SK-N-SH treated with all-trans-retinoic acid at 6 μM for 48 hours (cell line): ENCODE results near the gene BLNK.

Experiments used
- ARNTL ChIP-seq: fragments of 450-650 bp; formaldehyde crosslinking; IDR thresholded peaks from 2 replicates; pipeline ENCODE4 v1.5.0; 2020; ENCODE audit warnings: low read depth, mild to moderate bottlenecking, moderate library complexity, borderline replicate concordance
- BACH2 ChIP-seq: fragments of 250-450 bp; sonication (Bioruptor Pico); IDR thresholded peaks from 2 replicates; pipeline ENCODE4 v1.9.0; 2021; ENCODE audit warnings: mild to moderate bottlenecking, borderline replicate concordance
- CSDC2 ChIP-seq: fragments of 250-450 bp; sonication (Bioruptor Pico); IDR thresholded peaks from 2 replicates; pipeline ENCODE4 v1.5.0; 2020; ENCODE audit warnings: mild to moderate bottlenecking, moderate library complexity
- ESRRG ChIP-seq: fragments of 250-450 bp; sonication (Bioruptor Pico); IDR thresholded peaks from 2 replicates; pipeline ENCODE4 v1.6.1; 2021; ENCODE audit warnings: mild to moderate bottlenecking
- GLIS3 ChIP-seq: fragments of 250-450 bp; sonication (Bioruptor Pico); IDR thresholded peaks from 2 replicates; pipeline ENCODE4 v1.5.0; 2020; ENCODE audit warnings: mild to moderate bottlenecking, moderate library complexity
- OSR1 ChIP-seq: fragments of 250-450 bp; sonication (Bioruptor Pico); IDR thresholded peaks from 2 replicates; pipeline ENCODE4 v1.8.0; 2022; ENCODE audit warnings: moderate library complexity, mild to moderate bottlenecking, inconsistent platforms
- ZC3H10 ChIP-seq: fragments of 250-450 bp; sonication (Bioruptor Pico); IDR thresholded peaks from 2 replicates; pipeline ENCODE4 v1.5.1; 2021; ENCODE audit warnings: mild to moderate bottlenecking, moderate library complexity
- ZFP30 ChIP-seq: fragments of 450-650 bp; formaldehyde crosslinking; IDR thresholded peaks from 2 replicates; pipeline ENCODE4 v1.5.0; 2022; ENCODE audit warnings: mild to moderate bottlenecking, moderate library complexity
- ZNF8 ChIP-seq: fragments of 450-650 bp; formaldehyde crosslinking; IDR thresholded peaks from 2 replicates; pipeline ENCODE4 v1.5.0; 2020; ENCODE audit warnings: mild to moderate bottlenecking, moderate library complexity
- TF ChIP-seq, protein P1 (sequence below): fragments of 250-450 bp; sonication (Bioruptor Pico); IDR thresholded peaks from 2 replicates; pipeline ENCODE4 v1.5.0; 2020; ENCODE audit warnings: mild to moderate bottlenecking, moderate library complexity
- TF ChIP-seq, protein P2 (sequence below): fragments of 250-450 bp; sonication (Bioruptor Pico); IDR thresholded peaks from 2 replicates; pipeline ENCODE4 v1.5.1; 2021; ENCODE audit warnings: mild to moderate bottlenecking, moderate library complexity
- TF ChIP-seq, protein P3 (sequence below): fragments of 250-450 bp; sonication (Bioruptor Pico); IDR thresholded peaks from 2 replicates; pipeline ENCODE4 v1.5.1; 2020; ENCODE audit warnings: low read depth, mild to moderate bottlenecking, moderate library complexity

DNA sequence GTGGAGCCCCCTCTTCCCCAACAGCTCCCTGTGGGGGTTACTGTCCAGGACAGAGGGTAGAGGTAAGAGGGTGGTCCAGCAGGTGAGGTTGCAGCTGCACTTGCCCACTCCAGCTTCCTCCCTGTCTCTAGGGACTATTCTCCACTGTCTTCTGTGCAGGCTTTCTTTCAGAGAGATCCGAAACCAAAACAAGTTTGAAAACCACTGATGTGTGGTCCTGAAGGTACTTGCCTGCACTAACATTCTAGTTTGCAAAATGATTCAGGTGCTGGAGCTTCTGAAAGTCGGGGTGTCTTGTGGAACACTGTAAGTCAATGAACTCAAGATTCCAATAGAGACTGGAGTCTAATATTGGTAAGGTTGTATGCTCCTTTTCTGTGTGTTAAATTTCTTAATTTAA lies 63.1 kb downstream of the BLNK start:
- TF ChIP-seq ESRRG (no peak), ZFP30 (no peak), ZC3H10 (CRISPR knock-in tag) (no peak), ARNTL (CRISPR knock-in tag) (no peak), OSR1 (no peak), CSDC2 (no peak), GLIS3 (CRISPR knock-in tag) (no peak), BACH2 (CRISPR knock-in tag) (no peak), ZNF8 (CRISPR knock-in tag) (no peak)
- TF ChIP-seq, protein P1, sequence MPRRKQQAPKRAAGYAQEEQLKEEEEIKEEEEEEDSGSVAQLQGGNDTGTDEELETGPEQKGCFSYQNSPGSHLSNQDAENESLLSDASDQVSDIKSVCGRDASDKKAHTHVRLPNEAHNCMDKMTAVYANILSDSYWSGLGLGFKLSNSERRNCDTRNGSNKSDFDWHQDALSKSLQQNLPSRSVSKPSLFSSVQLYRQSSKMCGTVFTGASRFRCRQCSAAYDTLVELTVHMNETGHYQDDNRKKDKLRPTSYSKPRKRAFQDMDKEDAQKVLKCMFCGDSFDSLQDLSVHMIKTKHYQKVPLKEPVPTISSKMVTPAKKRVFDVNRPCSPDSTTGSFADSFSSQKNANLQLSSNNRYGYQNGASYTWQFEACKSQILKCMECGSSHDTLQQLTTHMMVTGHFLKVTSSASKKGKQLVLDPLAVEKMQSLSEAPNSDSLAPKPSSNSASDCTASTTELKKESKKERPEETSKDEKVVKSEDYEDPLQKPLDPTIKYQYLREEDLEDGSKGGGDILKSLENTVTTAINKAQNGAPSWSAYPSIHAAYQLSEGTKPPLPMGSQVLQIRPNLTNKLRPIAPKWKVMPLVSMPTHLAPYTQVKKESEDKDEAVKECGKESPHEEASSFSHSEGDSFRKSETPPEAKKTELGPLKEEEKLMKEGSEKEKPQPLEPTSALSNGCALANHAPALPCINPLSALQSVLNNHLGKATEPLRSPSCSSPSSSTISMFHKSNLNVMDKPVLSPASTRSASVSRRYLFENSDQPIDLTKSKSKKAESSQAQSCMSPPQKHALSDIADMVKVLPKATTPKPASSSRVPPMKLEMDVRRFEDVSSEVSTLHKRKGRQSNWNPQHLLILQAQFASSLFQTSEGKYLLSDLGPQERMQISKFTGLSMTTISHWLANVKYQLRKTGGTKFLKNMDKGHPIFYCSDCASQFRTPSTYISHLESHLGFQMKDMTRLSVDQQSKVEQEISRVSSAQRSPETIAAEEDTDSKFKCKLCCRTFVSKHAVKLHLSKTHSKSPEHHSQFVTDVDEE (CRISPR knock-in tag), result no peak
- TF ChIP-seq, protein P2, sequence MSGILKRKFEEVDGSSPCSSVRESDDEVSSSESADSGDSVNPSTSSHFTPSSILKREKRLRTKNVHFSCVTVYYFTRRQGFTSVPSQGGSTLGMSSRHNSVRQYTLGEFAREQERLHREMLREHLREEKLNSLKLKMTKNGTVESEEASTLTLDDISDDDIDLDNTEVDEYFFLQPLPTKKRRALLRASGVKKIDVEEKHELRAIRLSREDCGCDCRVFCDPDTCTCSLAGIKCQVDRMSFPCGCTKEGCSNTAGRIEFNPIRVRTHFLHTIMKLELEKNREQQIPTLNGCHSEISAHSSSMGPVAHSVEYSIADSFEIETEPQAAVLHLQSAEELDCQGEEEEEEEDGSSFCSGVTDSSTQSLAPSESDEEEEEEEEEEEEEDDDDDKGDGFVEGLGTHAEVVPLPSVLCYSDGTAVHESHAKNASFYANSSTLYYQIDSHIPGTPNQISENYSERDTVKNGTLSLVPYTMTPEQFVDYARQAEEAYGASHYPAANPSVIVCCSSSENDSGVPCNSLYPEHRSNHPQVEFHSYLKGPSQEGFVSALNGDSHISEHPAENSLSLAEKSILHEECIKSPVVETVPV (CRISPR knock-in tag), result no peak
- TF ChIP-seq, protein P3, sequence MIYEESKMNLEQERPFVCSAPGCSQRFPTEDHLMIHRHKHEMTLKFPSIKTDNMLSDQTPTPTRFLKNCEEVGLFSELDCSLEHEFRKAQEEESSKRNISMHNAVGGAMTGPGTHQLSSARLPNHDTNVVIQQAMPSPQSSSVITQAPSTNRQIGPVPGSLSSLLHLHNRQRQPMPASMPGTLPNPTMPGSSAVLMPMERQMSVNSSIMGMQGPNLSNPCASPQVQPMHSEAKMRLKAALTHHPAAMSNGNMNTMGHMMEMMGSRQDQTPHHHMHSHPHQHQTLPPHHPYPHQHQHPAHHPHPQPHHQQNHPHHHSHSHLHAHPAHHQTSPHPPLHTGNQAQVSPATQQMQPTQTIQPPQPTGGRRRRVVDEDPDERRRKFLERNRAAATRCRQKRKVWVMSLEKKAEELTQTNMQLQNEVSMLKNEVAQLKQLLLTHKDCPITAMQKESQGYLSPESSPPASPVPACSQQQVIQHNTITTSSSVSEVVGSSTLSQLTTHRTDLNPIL (CRISPR knock-in tag), result no peak
